ENCODE data around the gene UQCRFS1.
"Not testable (repeated sequence)": the region's sequence is repeated elsewhere in the genome, so short reads cannot be mapped to it uniquely, and the experiment has no call there.

UQCRFS1 gene

GRCh38 chr19:29212356-29212647 is 649 bp downstream of the UQCRFS1 start:
- no peak for DNase-seq

GRCh38 chr19:29211562-29212355 is 1.2 kb downstream of the UQCRFS1 start:
- no peak for DNase-seq

- not testable (repeated sequence) for DNase-seq
These were observed 1.9 kb downstream of the UQCRFS1 start for GRCh38 chr19:29211041-29211440.

- not testable (repeated sequence) for DNase-seq
These were observed 2.4 kb downstream of the UQCRFS1 start for GRCh38 chr19:29210502-29210901.

GRCh38 chr19:29207403-29208187 is 5.4 kb downstream of the UQCRFS1 start:
- not testable (repeated sequence) for DNase-seq

- DNase-seq: no peak
These were observed 6.5 kb downstream of the UQCRFS1 start for GRCh38 chr19:29206453-29206852.

GRCh38 chr19:29202281-29202680 is 10.7 kb downstream of the UQCRFS1 start:
- no peak for DNase-seq

- DNase-seq: no peak
These were observed 11.1 kb downstream of the UQCRFS1 start for GRCh38 chr19:29201855-29202254.

- DNase-seq: no peak
These were observed 18.3 kb downstream of the UQCRFS1 start for GRCh38 chr19:29194658-29195057.

GRCh38 chr19:29193155-29193554 is 19.8 kb downstream of the UQCRFS1 start:
- no peak for DNase-seq

GRCh38 chr19:29191005-29191404 is 21.9 kb downstream of the UQCRFS1 start:
- no peak for DNase-seq

- no peak for DNase-seq
These were observed 24.0 kb downstream of the UQCRFS1 start for GRCh38 chr19:29189033-29189360.

GRCh38 chr19:29188289-29189032 is 24.5 kb downstream of the UQCRFS1 start:
- no peak for DNase-seq

- no peak for DNase-seq
These were observed 25.3 kb downstream of the UQCRFS1 start for GRCh38 chr19:29187676-29188075.

GRCh38 chr19:29185427-29185826 is 27.5 kb downstream of the UQCRFS1 start:
- no peak for DNase-seq

GRCh38 chr19:29176981-29177754 is 35.8 kb downstream of the UQCRFS1 start:
- no peak for DNase-seq

GRCh38 chr19:29173896-29174295 is 39.1 kb downstream of the UQCRFS1 start:
- no peak for DNase-seq

- no peak for DNase-seq
These were observed 40.6 kb downstream of the UQCRFS1 start for GRCh38 chr19:29172302-29172701.

- no peak for DNase-seq
These were observed 41.4 kb downstream of the UQCRFS1 start for GRCh38 chr19:29171525-29171924.

- no peak for DNase-seq
These were observed 42.4 kb downstream of the UQCRFS1 start for GRCh38 chr19:29170554-29170953.

- no peak for DNase-seq
These were observed 50.3 kb downstream of the UQCRFS1 start for GRCh38 chr19:29162694-29163093.

- DNase-seq: no peak
These were observed 57.3 kb downstream of the UQCRFS1 start for GRCh38 chr19:29155683-29156082.

Measured in activated CD8-positive, alpha-beta memory T cell treated with anti-CD3 and anti-CD28 coated beads for 24 hours (primary cell).